GM13976 (cell line): ENCODE data around the gene VSTM2B.

Experiments
- DNase-seq: peaks from one replicate; pipeline ENCODE4 v3.0.0; 2012; ENCODE audit warnings: low spot score
- CTCF ChIP-seq: IDR thresholded peaks from 2 replicates; pipeline ENCODE4 v1.5.1; 2012; ENCODE audit warnings: borderline replicate concordance, mild to moderate bottlenecking; ENCODE audit not compliant: insufficient read depth; ENCODE audit errors: extremely low read depth, missing control alignments, control extremely low read depth
- in situ Hi-C: fragments of 300-500 bp; cut with MboI; formaldehyde crosslinking; loops from one replicate; pipeline ENCODE4 v1.12.0; 2022; ENCODE audit warnings: low sequenced_read_pairs, mixed read lengths, inconsistent platforms; ENCODE audit not compliant: unreplicated experiment

Gene VSTM2B

GRCh38 chr19:29569038-29569911 is 43.5 kb downstream of the VSTM2B start:
- in situ Hi-C loops: no loop called here

GRCh38 chr19:29571181-29571580 is 45.4 kb downstream of the VSTM2B start:
- no peak for DNase-seq
- in situ Hi-C loops: no loop called here
- no peak for TF ChIP-seq CTCF

More at GRCh38 chr19:29569038-29569911, 43.5 kb downstream of the VSTM2B start:
- TF ChIP-seq CTCF: no peak
- DNase-seq: no peak

GRCh38 chr19:29573486-29573885 is 47.7 kb downstream of the VSTM2B start:
- in situ Hi-C loops: no loop called here
- no peak for TF ChIP-seq CTCF

GRCh38 chr19:29574510-29574909 is 48.7 kb downstream of the VSTM2B start:
- TF ChIP-seq CTCF: no peak
- in situ Hi-C loops: no loop called here

More at GRCh38 chr19:29573486-29573885, 47.7 kb downstream of the VSTM2B start:
- no peak for DNase-seq

GRCh38 chr19:29576046-29576606 is 50.3 kb downstream of the VSTM2B start:
- no peak for DNase-seq
- TF ChIP-seq CTCF: no peak
- in situ Hi-C loops: no loop called here

More at GRCh38 chr19:29574510-29574909, 48.7 kb downstream of the VSTM2B start:
- DNase-seq: no peak

- in situ Hi-C loops: no loop called here
Observed at GRCh38 chr19:29576761-29577648, 51.2 kb downstream of the VSTM2B start.

More at GRCh38 chr19:29576761-29577648, 51.2 kb downstream of the VSTM2B start:
- DNase-seq: peak; percentile 67
- no peak for TF ChIP-seq CTCF
